Heart left ventricle (tissue), 16 donors: ENCODE measurements around the gene SIGLEC9. TPM values are rescaled to one million over a fixed set of nuclear protein-coding genes. Genes with fewer than 3 reads are reported as not detected.

ENCODE experiments used
- ATAC-seq, 4 donors: fragments of 200-7000 bp; cut with Tn5 transposase; one replicate each; pipeline ENCODE4 v1.9.1; 2020 to 2022; ENCODE audit warnings: moderate library complexity in 4 of 4, mild to moderate bottlenecking in 3 of 4, moderate number of reproducible peaks in 1 of 4
- DNase-seq, 5 donors: peaks; one replicate each; pipeline ENCODE4 v3.0.0-alpha.2; 2020
- H3K27ac ChIP-seq, 12 donors: fragments of 200-600 bp; sonication (generic) in 4 of 12; one replicate each; pipeline versions ENCODE4 v1.5.0 to v1.8.0; 2016 to 2022; ENCODE audit warnings: mild to moderate bottlenecking in 2 of 12
- H3K27me3 ChIP-seq, 9 donors: fragments of 200-600 bp; sonication (generic) in 2 of 9; one replicate each; pipeline versions ENCODE4 v1.5.1 to v1.8.0; 2016 to 2022; ENCODE audit warnings: mild to moderate bottlenecking in 3 of 9
- H3K36me3 ChIP-seq, 9 donors: fragments of 200-600 bp; sonication (generic) in 2 of 9; one replicate each; pipeline versions ENCODE4 v1.5.0 to v1.8.0; 2018 to 2022; ENCODE audit warnings: mild to moderate bottlenecking in 2 of 9
- H3K4me1 ChIP-seq, 12 donors: fragments of 200-600 bp; sonication (generic) in 4 of 12; one replicate each; pipeline versions ENCODE4 v1.5.0 to v1.8.0; 2016 to 2022; ENCODE audit warnings: mild to moderate bottlenecking in 3 of 12
- H3K4me3 ChIP-seq, 12 donors: fragments of 200-600 bp; sonication (generic) in 4 of 12; one replicate each; pipeline versions ENCODE4 v1.5.0 to v1.8.0; 2017 to 2022; ENCODE audit warnings: mild to moderate bottlenecking in 9 of 12, moderate library complexity in 4 of 12
- H3K9me3 ChIP-seq, 12 donors: fragments of 200-600 bp; sonication (generic) in 4 of 12; one replicate each; pipeline versions ENCODE4 v1.5.0 to v1.8.0; 2016 to 2022; ENCODE audit warnings: mild to moderate bottlenecking in 1 of 12
- POLR2A ChIP-seq, 2 donors: fragments of 450-650 bp; IDR thresholded peaks; one replicate each; pipeline ENCODE4 v1.6.1; 2017; ENCODE audit warnings: antibody characterized with exemption in 2 of 2, mild to moderate bottlenecking in 2 of 2, moderate library complexity in 2 of 2
- WGBS, 4 donors: extraction: QIAGEN DNeasy Blood & Tissue Kit in 2 of 4; methylation state at CpG; one replicate each; pipeline versions ENCODE4 v1.1.5 to v1.1.7; 2013 to 2018; 5-methylcytosine and 5-hydroxymethylcytosine counted together
- intact Hi-C, 10 donors: fragments of 100-400 bp; cut with DNase I; formaldehyde crosslinking; loops; one replicate each; pipeline versions ENCODE4 v1.11.1 to v1.14.2; 2022
- polyA plus RNA-seq, 2 donors: library from polyadenylated mRNA; stranded (reverse); fragments of 200-250 nt; gene quantifications; one replicate each; pipeline ENCODE4 v1.2.3, GENCODE V29; 2013
- total RNA-seq, 9 donors: library from RNA; depleted of rRNA in 2 of 9; stranded (reverse); fragments of >200 nt in 2 of 9; fragmentation: NEBNext Ultra II Directional in 3 of 9; extraction: Animal tissue kit (Norgen Biotek cat#: 25700) in 3 of 9; gene quantifications; one replicate each; pipeline versions ENCODE4 v1.1.0 to v1.2.4, GENCODE V29; 2016 to 2023
- TF ChIP-seq, protein P1 (sequence below), 12 donors: fragments of 200-600 bp; sonication (generic) in 4 of 12; IDR thresholded peaks; one replicate each; pipeline versions ENCODE4 v1.5.0 to v1.8.0; 2018 to 2022; ENCODE audit warnings: antibody characterized with exemption in 12 of 12, mild to moderate bottlenecking in 5 of 12
- donor health status: ischemic (EF 13 %, LVEDD 7.1; RV severe dilation, severe dysfunction).
- donor health status: healthy with polysubstance abuse.
- donor health status: DM: no; HTN: yes; CAD: no.
- donor health status: DM: no; HTN: no; CAD: no.
- donor health status: ischemic (EF 25% LVEDD 6.9; RV normal size, moderate dysfunction).
- donor health status: ischemic (EF 25% LVEDD 5.7; RV mildly dilated, moderate dysfunction).
- donor health status: healthy.
- donor health status: DM: yes; HTN: yes; CAD: no.
- donor health status: ischemic (EF 35%, LVEDD 5.7; RV mildly dilated, moderate dysfunction).
- donor health status: nonischemic (EF 11% LVEDD 7.7; RV severe dilation, severe dysfunction).
- donor health status: DM: yes; HTN: yes; CAD: no.
- donor health status: PGD.
- donor health status: ischemic (EF 29% LVEDD 5.4; RV normal size, mild dysfunction).
- donor health status: nonischemic (EF 23%, LVEDD 6.1; RV moderate dilation, normal function).

The SIGLEC9 gene
- total and polyA plus RNA-seq, 11 donors: 0.27 to 18.5 (median 1.7) TPM

DNA sequence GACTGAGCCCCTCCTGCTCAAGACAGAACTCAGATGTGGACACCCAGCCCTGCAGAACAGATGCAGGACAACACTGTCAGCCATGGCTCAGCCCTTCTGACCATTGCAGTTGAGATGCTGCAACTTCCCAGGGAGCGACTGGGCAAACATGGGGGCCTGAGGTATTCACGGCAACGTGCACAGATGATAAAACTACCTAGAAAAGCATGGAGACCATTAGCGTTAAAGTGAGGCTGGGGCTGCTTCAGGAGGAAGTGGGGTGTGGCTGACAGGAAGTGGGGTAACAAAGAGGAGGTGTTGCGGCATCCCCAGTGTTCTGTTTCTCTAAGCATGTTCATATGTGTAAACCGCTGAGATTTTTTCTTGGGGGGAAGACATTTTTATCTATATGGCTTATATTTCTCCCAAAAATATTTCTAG lies 1.3 kb upstream of the SIGLEC9 start:
- no peaks in the 10 kb centered on the region for H3K9me3 ChIP-seq
- WGBS, 4 donors: 55 to 70% (median 64%) methylated on average over 6 of the region's 6 CpGs
- ATAC-seq: peak in 2 of 4 donors; percentile 14 to 30
- intact Hi-C loops: no loop called here
- H3K4me1 ChIP-seq: peaks cover 0 to 81% (median 0%) of the 10 kb centered on the region in 12 donors
- peaks cover 0 to 27% (median 0%) of the 10 kb centered on the region in 9 donors for H3K27me3 ChIP-seq
- H3K4me3 ChIP-seq: peak overlapping the region in 1 of 12 donors; percentile 43
- TF ChIP-seq, protein P1, sequence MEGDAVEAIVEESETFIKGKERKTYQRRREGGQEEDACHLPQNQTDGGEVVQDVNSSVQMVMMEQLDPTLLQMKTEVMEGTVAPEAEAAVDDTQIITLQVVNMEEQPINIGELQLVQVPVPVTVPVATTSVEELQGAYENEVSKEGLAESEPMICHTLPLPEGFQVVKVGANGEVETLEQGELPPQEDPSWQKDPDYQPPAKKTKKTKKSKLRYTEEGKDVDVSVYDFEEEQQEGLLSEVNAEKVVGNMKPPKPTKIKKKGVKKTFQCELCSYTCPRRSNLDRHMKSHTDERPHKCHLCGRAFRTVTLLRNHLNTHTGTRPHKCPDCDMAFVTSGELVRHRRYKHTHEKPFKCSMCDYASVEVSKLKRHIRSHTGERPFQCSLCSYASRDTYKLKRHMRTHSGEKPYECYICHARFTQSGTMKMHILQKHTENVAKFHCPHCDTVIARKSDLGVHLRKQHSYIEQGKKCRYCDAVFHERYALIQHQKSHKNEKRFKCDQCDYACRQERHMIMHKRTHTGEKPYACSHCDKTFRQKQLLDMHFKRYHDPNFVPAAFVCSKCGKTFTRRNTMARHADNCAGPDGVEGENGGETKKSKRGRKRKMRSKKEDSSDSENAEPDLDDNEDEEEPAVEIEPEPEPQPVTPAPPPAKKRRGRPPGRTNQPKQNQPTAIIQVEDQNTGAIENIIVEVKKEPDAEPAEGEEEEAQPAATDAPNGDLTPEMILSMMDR (IDR thresholded peaks at IDR 0.05): no peak
- no peak for TF ChIP-seq POLR2A (IDR thresholded peaks at IDR 0.05)
- peaks cover 0 to 5% (median 0%) of the 10 kb centered on the region in 9 donors for H3K36me3 ChIP-seq
- peak overlapping the region in 6 of 12 donors; percentile 3 to 95 (median 35) for H3K27ac ChIP-seq
- peak in 1 of 5 donors; percentile 52 for DNase-seq

DNA sequence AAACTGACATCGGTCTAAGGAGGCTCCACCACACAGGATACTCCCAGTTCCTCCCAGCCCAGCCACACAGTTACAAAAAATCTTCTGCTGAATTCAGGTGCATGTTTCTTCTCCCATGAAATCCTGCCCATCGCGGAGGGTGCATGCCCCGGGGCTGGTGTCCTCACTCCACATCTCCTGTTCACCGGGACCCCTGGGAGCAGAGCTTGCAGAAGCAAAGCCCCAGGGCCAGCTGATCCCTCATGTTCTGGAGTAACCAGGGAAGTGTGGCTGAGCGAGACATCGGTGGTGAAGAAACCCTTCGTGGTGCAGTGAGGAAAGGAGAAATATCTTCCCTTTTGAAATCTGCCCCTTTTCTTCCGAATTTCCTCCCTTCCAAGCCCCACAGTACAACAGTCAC lies 904 bp upstream of the SIGLEC9 start:
- ATAC-seq (no peak), DNase-seq (no peak)
- TF ChIP-seq, protein P1 (IDR thresholded peaks at IDR 0.05): no peak
- TF ChIP-seq POLR2A (IDR thresholded peaks at IDR 0.05): no peak
- Histone ChIP-seq H3K36me3 (peaks cover 0 to 6% (median 0%) of the 10 kb centered on the region in 9 donors), H3K4me1 (peaks cover 0 to 85% (median 0%) of the 10 kb centered on the region in 12 donors), H3K9me3 (no peaks in the 10 kb centered on the region), H3K27me3 (peaks cover 0 to 27% (median 0%) of the 10 kb centered on the region in 9 donors), H3K4me3 (peak overlapping the region in 1 of 12 donors; percentile 43), H3K27ac (peak overlapping the region in 3 of 12 donors; percentile 19 to 95 (median 24))
- intact Hi-C loops: no loop called here
- 68 to 77% (median 69%) methylated on average over 9 of the region's 9 CpGs for WGBS, 4 donors

DNA sequence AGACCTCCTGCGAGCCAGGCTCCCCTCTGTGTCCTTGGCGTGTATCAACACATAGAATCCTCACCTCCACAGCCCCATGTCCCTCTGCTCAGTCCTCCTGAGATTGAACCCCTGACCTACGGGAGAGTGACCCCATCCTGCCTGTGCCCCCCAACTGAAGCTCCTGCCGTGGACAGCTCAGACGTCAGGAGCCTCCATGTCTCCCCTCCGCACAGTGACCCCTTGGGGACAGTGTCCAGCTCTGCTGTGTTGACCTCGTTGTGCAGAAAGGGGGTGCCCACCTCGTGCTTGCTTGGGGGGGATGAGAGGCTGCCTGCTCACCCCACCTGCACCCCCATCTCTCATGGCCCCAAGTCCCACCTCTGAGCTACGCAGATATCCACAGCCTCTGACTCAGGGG lies 490 bp upstream of the SIGLEC9 start:
- Histone ChIP-seq H3K27me3 (peaks cover 0 to 27% (median 0%) of the 10 kb centered on the region in 9 donors), H3K27ac (peak overlapping the region in 6 of 12 donors; percentile 3 to 95 (median 34)), H3K4me3 (peak overlapping the region in 1 of 12 donors; percentile 43), H3K9me3 (no peaks in the 10 kb centered on the region), H3K36me3 (peaks cover 0 to 6% (median 0%) of the 10 kb centered on the region in 9 donors), H3K4me1 (peaks cover 0 to 88% (median 0%) of the 10 kb centered on the region in 12 donors)
- 77 to 86% (median 80%) methylated on average over 8 to 9 of the region's 9 CpGs for WGBS, 4 donors
- intact Hi-C loops: no loop called here
- TF ChIP-seq POLR2A (IDR thresholded peaks at IDR 0.05): no peak
- TF ChIP-seq, protein P1 (IDR thresholded peaks at IDR 0.05): no peak
- DNase-seq: no peak
- ATAC-seq: no peak

DNA sequence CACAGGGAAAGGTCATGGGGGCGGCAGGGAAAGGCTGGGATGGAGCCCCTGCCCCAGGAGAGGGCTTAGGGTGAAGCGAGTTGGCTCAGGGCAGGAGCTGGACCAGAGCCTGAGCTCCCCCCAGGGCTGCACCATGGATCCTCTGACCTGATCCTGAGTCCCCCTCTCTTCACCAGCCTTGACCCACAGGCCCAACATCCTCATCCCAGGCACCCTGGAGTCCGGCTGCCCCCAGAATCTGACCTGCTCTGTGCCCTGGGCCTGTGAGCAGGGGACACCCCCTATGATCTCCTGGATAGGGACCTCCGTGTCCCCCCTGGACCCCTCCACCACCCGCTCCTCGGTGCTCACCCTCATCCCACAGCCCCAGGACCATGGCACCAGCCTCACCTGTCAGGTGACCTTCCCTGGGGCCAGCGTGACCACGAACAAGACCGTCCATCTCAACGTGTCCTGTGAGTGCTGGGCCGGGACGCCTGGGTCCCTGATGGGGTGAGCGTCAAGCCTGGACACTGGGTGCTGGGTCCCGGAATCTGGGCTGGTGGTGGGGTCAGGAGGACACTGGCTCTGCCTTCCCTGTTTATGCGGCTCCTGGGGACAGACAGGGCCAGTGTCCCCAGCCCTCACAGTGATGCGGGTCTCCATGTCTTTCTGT lies 842 bp downstream of the SIGLEC9 start:
- 89 to 92% (median 91%) methylated on average over 7 to 16 of the region's 16 CpGs for WGBS, 4 donors
- ATAC-seq: no peak
- H3K27me3 ChIP-seq: peaks cover 0 to 30% (median 0%) of the 10 kb centered on the region in 9 donors

More for the DNA sequence above, 842 bp downstream of the SIGLEC9 start:
- intact Hi-C loops: no loop called here
- H3K9me3 ChIP-seq: no peaks in the 10 kb centered on the region
- H3K4me1 ChIP-seq: peaks cover 0 to 88% (median 0%) of the 10 kb centered on the region in 12 donors
- no peak for TF ChIP-seq POLR2A (IDR thresholded peaks at IDR 0.05)
- TF ChIP-seq, protein P1 (IDR thresholded peaks at IDR 0.05): no peak
- DNase-seq: no peak
- H3K27ac ChIP-seq: peak overlapping the region in 10 of 12 donors; percentile 4 to 95 (median 37)
- H3K36me3 ChIP-seq: peaks cover 0 to 6% (median 0%) of the 10 kb centered on the region in 9 donors
- H3K4me3 ChIP-seq: peak overlapping the region in 9 of 12 donors; percentile 5 to 60 (median 24)
